CD8-positive, alpha-beta memory T cell (primary cell): ENCODE results near the gene RYK. TPM values are rescaled to one million over a fixed set of nuclear protein-coding genes. Genes with fewer than 3 reads are reported as not detected.
"Not testable (repeated sequence)": the region's sequence is repeated elsewhere in the genome, so short reads cannot be mapped to it uniquely, and the experiment has no call there.

Source experiments
- CTCF ChIA-PET: fragments of 350-600 bp; sonication (Branson Sonifier 250); formaldehyde crosslinking; loops from one replicate; lab custom pipeline; 2021; ENCODE audit warnings: antibody characterized with exemption; lab: Charles Lee
- POLR2A ChIA-PET: fragments of 350-600 bp; sonication (Branson Sonifier 250); formaldehyde crosslinking; loops from one replicate; lab custom pipeline; 2021; ENCODE audit warnings: antibody characterized with exemption; lab: Charles Lee
- DNase-seq, 5 donors: peaks; one replicate each; pipeline versions ENCODE4 v3.0.0 to v3.0.0-alpha.2; 2020 to 2022; ENCODE audit warnings: mixed read lengths in 1 of 5
- H3K27ac ChIP-seq: one replicate; pipeline ENCODE4 v1.7.0; 2013; ENCODE audit warnings: low read depth, mild to moderate bottlenecking, low read length, moderate library complexity
- H3K27me3 ChIP-seq: 2 replicates; pipeline ENCODE4 v1.7.0; 2013; ENCODE audit warnings: low read length, mild to moderate bottlenecking; ENCODE audit not compliant: insufficient read depth, poor library complexity, severe bottlenecking
- H3K36me3 ChIP-seq: 2 replicates; pipeline ENCODE4 v1.7.0; 2013; ENCODE audit warnings: mild to moderate bottlenecking, low read length, moderate library complexity; ENCODE audit not compliant: insufficient read depth
- H3K4me1 ChIP-seq: 2 replicates; pipeline ENCODE4 v1.7.0; 2013; ENCODE audit warnings: mild to moderate bottlenecking, low read length, moderate library complexity; ENCODE audit not compliant: insufficient read depth
- H3K4me3 ChIP-seq: 2 replicates; pipeline ENCODE4 v1.7.0; 2013; ENCODE audit warnings: mild to moderate bottlenecking, low read length
- H3K9me3 ChIP-seq: 2 replicates; pipeline ENCODE4 v1.7.0; 2013; ENCODE audit warnings: mild to moderate bottlenecking, low read length
- H3K27ac Mint-ChIP-seq, 8 donors: one replicate each; pipeline ENCODE4 v1.8.0; 2020 to 2021; ENCODE audit warnings: mixed read lengths in 8 of 8, mild to moderate bottlenecking in 6 of 8, inconsistent platforms in 3 of 8, moderate library complexity in 3 of 8
- H3K27me3 Mint-ChIP-seq, 2 donors: one replicate each; pipeline ENCODE4 v1.8.0; 2020 to 2021; ENCODE audit warnings: mixed read lengths in 2 of 2, mild to moderate bottlenecking in 1 of 2, moderate library complexity in 1 of 2
- H3K36me3 Mint-ChIP-seq, 3 donors: one replicate each; pipeline ENCODE4 v1.8.0; 2020 to 2021; ENCODE audit warnings: mixed read lengths in 3 of 3, inconsistent platforms in 1 of 3, mild to moderate bottlenecking in 1 of 3
- H3K4me1 Mint-ChIP-seq, 3 donors: one replicate each; pipeline ENCODE4 v1.8.0; 2020 to 2021; ENCODE audit warnings: mixed read lengths in 3 of 3, inconsistent platforms in 1 of 3, mild to moderate bottlenecking in 1 of 3
- H3K4me3 Mint-ChIP-seq, 7 donors: one replicate each; pipeline ENCODE4 v1.8.0; 2020 to 2021; ENCODE audit warnings: mixed read lengths in 7 of 7, mild to moderate bottlenecking in 6 of 7, moderate library complexity in 4 of 7, inconsistent platforms in 2 of 7
- H3K9me3 Mint-ChIP-seq, 5 donors: one replicate each; pipeline ENCODE4 v1.8.0; 2020 to 2022; ENCODE audit warnings: mixed read lengths in 5 of 5, mild to moderate bottlenecking in 3 of 5, moderate library complexity in 2 of 5, inconsistent platforms in 1 of 5
- polyA plus RNA-seq: library from polyadenylated mRNA; unstranded; fragments of 300-500 nt; fragmentation: Illumina TruSeq; gene quantifications from one replicate; pipeline ENCODE4 v1.2.3, GENCODE V29; 2021
- total RNA-seq, 2 experiments: library from RNA; stranded (reverse); gene quantifications; one replicate each; pipeline ENCODE4 v1.2.3, GENCODE V29; 2021

RYK gene
- total and polyA plus RNA-seq, 3 experiments from 2014 or later = 13.3 to 26.1 (median 23.0) TPM

GRCh38 chr3:134275110-134275509, 24.5 kb upstream of the RYK start:
- H3K27me3 ChIP-seq, CTCF ChIA-PET, H3K36me3 Mint-ChIP-seq, H3K4me3 Mint-ChIP-seq, H3K9me3 ChIP-seq, H3K27ac Mint-ChIP-seq, H3K4me3 ChIP-seq, H3K27ac ChIP-seq, H3K4me1 Mint-ChIP-seq, DNase-seq, H3K36me3 ChIP-seq, POLR2A ChIA-PET, H3K4me1 ChIP-seq, H3K9me3 Mint-ChIP-seq: not testable (repeated sequence)
- peaks cover 13 to 45% of the 10 kb centered on the region in 2 donors for H3K27me3 Mint-ChIP-seq

- Mint-ChIP-seq H3K27ac (no peak overlapping the region), H3K4me1 (no peaks in the 10 kb centered on the region), H3K27me3 (peaks cover 13 to 47% of the 10 kb centered on the region in 2 donors), H3K9me3 (no peaks in the 10 kb centered on the region), H3K4me3 (no peak overlapping the region), H3K36me3 (peaks cover 0 to 4% (median 0%) of the 10 kb centered on the region in 3 donors)
- Histone ChIP-seq H3K4me3 (no peak overlapping the region), H3K27ac (no peak overlapping the region), H3K27me3 (peaks cover 4% of the 10 kb centered on the region), H3K4me1 (no peaks in the 10 kb centered on the region), H3K9me3 (no peaks in the 10 kb centered on the region), H3K36me3 (no peaks in the 10 kb centered on the region)
- CTCF ChIA-PET = no interaction called here
- DNase-seq = no peak
- POLR2A ChIA-PET = no interaction called here
Observed at GRCh38 chr3:134274571-134274970, 23.9 kb upstream of the RYK start.

GRCh38 chr3:134267996-134268395, 17.3 kb upstream of the RYK start:
- peaks cover 18 to 56% of the 10 kb centered on the region in 2 donors for H3K27me3 Mint-ChIP-seq
- no peaks in the 10 kb centered on the region for H3K36me3 Mint-ChIP-seq
- H3K27ac ChIP-seq = no peak overlapping the region
- H3K4me1 ChIP-seq = no peaks in the 10 kb centered on the region
- H3K36me3 ChIP-seq = no peaks in the 10 kb centered on the region
- no peaks in the 10 kb centered on the region for H3K9me3 Mint-ChIP-seq
- no peak for DNase-seq
- H3K4me3 Mint-ChIP-seq = no peak overlapping the region
- H3K27ac Mint-ChIP-seq = no peak overlapping the region
- H3K4me3 ChIP-seq = no peak overlapping the region
- H3K4me1 Mint-ChIP-seq = no peaks in the 10 kb centered on the region
- ChIA-PET POLR2A (no interaction called here), CTCF (no interaction called here)
- H3K9me3 ChIP-seq = no peaks in the 10 kb centered on the region
- H3K27me3 ChIP-seq = peaks cover 6% of the 10 kb centered on the region

- H3K4me1 Mint-ChIP-seq = peaks cover 0 to 13% (median 3%) of the 10 kb centered on the region in 3 donors
- ChIA-PET POLR2A (no interaction called here), CTCF (no interaction called here)
- Histone ChIP-seq H3K4me1 (no peaks in the 10 kb centered on the region), H3K9me3 (no peaks in the 10 kb centered on the region), H3K4me3 (no peak overlapping the region), H3K27ac (no peak overlapping the region), H3K27me3 (no peaks in the 10 kb centered on the region), H3K36me3 (no peaks in the 10 kb centered on the region)
- DNase-seq = no peak
- H3K27ac Mint-ChIP-seq = no peak overlapping the region
- peaks cover 4 to 25% of the 10 kb centered on the region in 2 donors for H3K27me3 Mint-ChIP-seq
- no peaks in the 10 kb centered on the region for H3K9me3 Mint-ChIP-seq
- no peak overlapping the region for H3K4me3 Mint-ChIP-seq
- H3K36me3 Mint-ChIP-seq = no peaks in the 10 kb centered on the region
Observed at GRCh38 chr3:134260987-134261386, 10.3 kb upstream of the RYK start.

DNA sequence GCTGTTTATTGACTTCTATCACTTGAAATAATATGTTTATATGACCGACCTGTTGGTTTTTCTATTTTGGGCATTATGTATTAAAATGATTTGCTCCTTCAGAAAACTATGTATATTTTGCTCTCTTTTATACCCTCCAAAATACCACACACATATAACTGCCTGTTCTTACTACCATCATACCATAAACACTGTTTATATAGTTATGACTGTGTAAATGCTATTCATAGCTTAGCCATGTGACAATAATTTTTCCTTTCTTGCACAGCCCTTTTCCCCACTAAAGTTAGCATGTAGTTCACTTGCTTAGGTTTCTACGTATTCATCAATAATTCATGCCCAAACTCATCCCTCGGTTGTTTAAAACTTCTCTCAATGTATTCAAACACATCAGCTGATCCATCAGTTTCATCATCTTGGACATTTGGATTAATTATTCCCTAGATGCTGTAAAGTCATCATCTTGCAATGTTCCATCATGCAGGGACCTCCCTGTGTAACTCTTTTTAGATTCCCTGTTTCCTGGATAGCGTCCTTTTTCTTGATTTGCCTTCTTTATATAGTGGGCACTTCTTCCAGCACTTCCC, 8.2 kb upstream of the RYK start:
- Mint-ChIP-seq H3K9me3 (no peaks in the 10 kb centered on the region), H3K27me3 (peaks cover 1 to 14% of the 10 kb centered on the region in 2 donors), H3K36me3 (no peaks in the 10 kb centered on the region), H3K4me1 (peaks cover 0 to 14% (median 3%) of the 10 kb centered on the region in 3 donors), H3K4me3 (peak overlapping the region in 1 of 7 donors; percentile 37), H3K27ac (no peak overlapping the region)
- no peaks in the 10 kb centered on the region for H3K36me3 ChIP-seq
- H3K4me1 ChIP-seq = no peaks in the 10 kb centered on the region
- H3K9me3 ChIP-seq = no peaks in the 10 kb centered on the region
- no peak overlapping the region for H3K4me3 ChIP-seq
- H3K27me3 ChIP-seq = no peaks in the 10 kb centered on the region
- no peak for DNase-seq
- H3K27ac ChIP-seq = no peak overlapping the region
- ChIA-PET POLR2A (no interaction called here), CTCF (no interaction called here)

DNA sequence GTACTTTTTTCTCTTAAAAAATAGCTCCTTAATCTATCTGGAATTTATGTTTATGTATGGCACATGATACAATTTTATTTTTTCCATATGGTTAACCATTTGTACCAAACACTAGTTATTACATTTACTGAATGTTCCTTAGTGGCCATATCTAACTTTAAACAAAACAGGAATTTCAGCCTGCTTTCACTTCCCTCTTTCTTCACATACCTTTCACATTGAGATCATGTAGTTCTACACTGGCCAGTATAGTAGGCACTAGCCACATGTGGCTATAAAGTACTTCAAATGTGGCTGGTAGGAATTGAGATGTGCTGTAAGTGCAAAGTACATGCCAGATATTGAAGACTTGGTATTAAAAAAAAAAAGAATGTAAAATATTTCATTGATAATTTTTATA, 4.7 kb upstream of the RYK start:
- CTCF ChIA-PET = no interaction called here
- Histone ChIP-seq H3K4me1 (peaks cover 13% of the 10 kb centered on the region), H3K4me3 (no peak overlapping the region), H3K27ac (no peak overlapping the region), H3K9me3 (no peaks in the 10 kb centered on the region), H3K36me3 (no peaks in the 10 kb centered on the region), H3K27me3 (no peaks in the 10 kb centered on the region)
- Mint-ChIP-seq H3K4me1 (peaks cover 7 to 14% (median 13%) of the 10 kb centered on the region in 3 donors), H3K36me3 (peaks cover 0 to 2% (median 0%) of the 10 kb centered on the region in 3 donors), H3K4me3 (no peak overlapping the region), H3K27ac (no peak overlapping the region), H3K27me3 (peaks cover 0 to 4% of the 10 kb centered on the region in 2 donors), H3K9me3 (no peaks in the 10 kb centered on the region)
- DNase-seq = no peak
- POLR2A ChIA-PET = no interaction called here

DNA sequence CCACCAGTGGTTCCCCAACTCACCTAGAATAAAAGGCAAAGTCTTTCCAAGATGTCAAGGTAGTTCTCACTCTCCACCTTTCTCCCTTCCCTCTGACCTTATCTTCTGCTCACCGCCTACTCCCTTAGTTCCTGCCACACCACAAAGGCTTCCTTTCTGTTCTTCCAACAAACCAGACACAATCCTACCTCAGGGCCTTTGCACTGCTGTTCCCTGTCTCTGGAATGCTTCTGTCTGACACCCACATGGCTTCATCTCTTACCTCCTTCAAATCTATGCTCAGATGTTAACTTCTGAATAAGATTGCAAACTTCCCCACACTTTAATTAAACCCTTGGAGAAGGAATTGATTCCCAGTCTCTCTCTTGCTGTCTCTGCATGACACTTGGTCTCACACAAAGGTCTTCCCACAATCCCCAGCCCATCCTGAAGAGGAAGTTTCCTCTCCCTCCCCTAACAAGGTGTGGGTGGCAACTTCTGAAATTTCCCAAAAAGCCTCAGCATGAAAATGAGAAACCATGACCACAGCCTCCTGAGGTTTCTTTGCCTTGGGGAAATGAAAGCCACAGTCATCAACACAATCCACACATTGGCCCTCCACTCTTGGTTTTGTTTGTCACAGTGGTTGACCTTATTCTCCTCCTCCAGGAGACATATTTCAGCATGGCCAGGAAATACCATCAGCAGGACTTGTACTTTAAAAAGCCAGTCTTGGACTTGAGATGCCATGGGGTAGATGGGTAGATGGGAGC, 3.0 kb upstream of the RYK start:
- H3K27ac ChIP-seq = no peak overlapping the region
- no peak overlapping the region for H3K4me3 ChIP-seq
- no peaks in the 10 kb centered on the region for H3K27me3 ChIP-seq
- peak overlapping the region in 3 of 7 donors; percentile 45 to 86 (median 56) for H3K4me3 Mint-ChIP-seq
- H3K27ac Mint-ChIP-seq = peak overlapping the region in 4 of 8 donors; percentile 3 to 53 (median 18)
- DNase-seq = no peak
- H3K36me3 ChIP-seq = no peaks in the 10 kb centered on the region
- peaks cover 23% of the 10 kb centered on the region for H3K4me1 ChIP-seq
- no peaks in the 10 kb centered on the region for H3K9me3 ChIP-seq
- no peaks in the 10 kb centered on the region for H3K9me3 Mint-ChIP-seq
- ChIA-PET CTCF (no interaction called here), POLR2A (no interaction called here)
- H3K27me3 Mint-ChIP-seq = no peaks in the 10 kb centered on the region
- H3K36me3 Mint-ChIP-seq = peaks cover 0 to 5% (median 0%) of the 10 kb centered on the region in 3 donors
- H3K4me1 Mint-ChIP-seq = peaks cover 21 to 29% (median 28%) of the 10 kb centered on the region in 3 donors

DNA sequence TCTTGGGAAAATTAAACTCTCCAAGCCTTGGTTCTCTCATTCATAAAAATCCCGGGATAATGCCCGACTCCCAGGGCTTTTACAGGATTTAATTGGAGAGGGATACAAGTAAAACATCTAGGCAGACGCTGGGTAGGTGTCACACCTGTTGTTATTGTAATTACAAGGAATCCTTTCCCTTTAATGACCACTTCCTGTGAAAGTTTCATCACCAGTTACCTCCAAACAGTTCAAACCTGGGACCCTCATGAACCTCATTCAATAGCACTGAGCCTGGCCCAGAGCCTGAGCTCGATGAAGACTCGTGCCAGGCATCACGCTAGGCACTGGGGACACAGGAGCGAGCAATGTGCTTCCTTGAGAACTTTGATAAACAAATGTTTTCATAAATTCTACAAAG, 2.1 kb upstream of the RYK start:
- Mint-ChIP-seq H3K4me3 (peak overlapping the region in 6 of 7 donors; percentile 16 to 86 (median 54)), H3K36me3 (peaks cover 0 to 5% (median 0%) of the 10 kb centered on the region in 3 donors), H3K9me3 (no peaks in the 10 kb centered on the region), H3K27ac (peak overlapping the region in 2 of 8 donors; percentile 49 to 82), H3K4me1 (peaks cover 29 to 38% (median 37%) of the 10 kb centered on the region in 3 donors), H3K27me3 (no peaks in the 10 kb centered on the region)
- ChIA-PET CTCF (interaction anchor here (1.6 kb wide), 1 partner anchor 40 kb away, joined by 4 read pairs; no protein-coding TSS in a partner anchor), POLR2A (no interaction called here)
- no peaks in the 10 kb centered on the region for H3K27me3 ChIP-seq
- H3K4me3 ChIP-seq = no peak overlapping the region
- H3K4me1 ChIP-seq = peaks cover 28% of the 10 kb centered on the region
- DNase-seq = no peak
- H3K9me3 ChIP-seq = no peaks in the 10 kb centered on the region
- no peaks in the 10 kb centered on the region for H3K36me3 ChIP-seq
- H3K27ac ChIP-seq = no peak overlapping the region
